Mucosa of gallbladder (tissue), 1 donor: ENCODE data around the gene GGT5. TPM values are rescaled to one million over a fixed set of nuclear protein-coding genes. Genes with fewer than 3 reads are reported as not detected.
A peak's percentile ranks its signal among the peaks of the same experiment; 100 is the strongest.
"Not testable (repeated sequence)": the region's sequence is repeated elsewhere in the genome, so short reads cannot be mapped to it uniquely, and the experiment has no call there.

Experiments
- DNase-seq: peaks from one replicate; pipeline ENCODE4 v3.0.0-alpha.2; 2020; ENCODE audit warnings: low spot score
- total RNA-seq: library from RNA; stranded (reverse); gene quantifications from one replicate; pipeline ENCODE4 v1.2.1, GENCODE V29; 2021
- donor health status: DM: no; HTN: no; CAD: no.

GGT5 gene
- total RNA-seq, 1 donor from 2014 or later, result 21.8 TPM

DNA sequence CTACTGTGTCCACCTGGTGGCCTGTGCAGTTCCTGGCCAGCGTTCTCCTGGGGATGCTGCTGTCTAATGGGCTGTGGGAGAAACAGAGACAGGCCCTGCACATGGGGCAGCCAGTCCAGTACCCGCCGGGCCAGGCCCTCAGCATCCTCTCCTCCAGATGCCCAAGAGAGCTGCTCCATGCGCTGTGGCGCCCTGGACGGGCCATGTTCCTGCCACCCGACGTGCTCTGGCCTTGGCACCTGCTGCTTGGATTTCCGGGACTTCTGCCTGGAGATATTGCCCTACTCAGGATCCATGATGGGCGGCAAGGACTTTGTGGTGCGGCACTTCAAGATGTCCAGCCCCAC lies 62.0 kb downstream of the GGT5 start:
- DNase-seq, result not testable (repeated sequence)

DNA sequence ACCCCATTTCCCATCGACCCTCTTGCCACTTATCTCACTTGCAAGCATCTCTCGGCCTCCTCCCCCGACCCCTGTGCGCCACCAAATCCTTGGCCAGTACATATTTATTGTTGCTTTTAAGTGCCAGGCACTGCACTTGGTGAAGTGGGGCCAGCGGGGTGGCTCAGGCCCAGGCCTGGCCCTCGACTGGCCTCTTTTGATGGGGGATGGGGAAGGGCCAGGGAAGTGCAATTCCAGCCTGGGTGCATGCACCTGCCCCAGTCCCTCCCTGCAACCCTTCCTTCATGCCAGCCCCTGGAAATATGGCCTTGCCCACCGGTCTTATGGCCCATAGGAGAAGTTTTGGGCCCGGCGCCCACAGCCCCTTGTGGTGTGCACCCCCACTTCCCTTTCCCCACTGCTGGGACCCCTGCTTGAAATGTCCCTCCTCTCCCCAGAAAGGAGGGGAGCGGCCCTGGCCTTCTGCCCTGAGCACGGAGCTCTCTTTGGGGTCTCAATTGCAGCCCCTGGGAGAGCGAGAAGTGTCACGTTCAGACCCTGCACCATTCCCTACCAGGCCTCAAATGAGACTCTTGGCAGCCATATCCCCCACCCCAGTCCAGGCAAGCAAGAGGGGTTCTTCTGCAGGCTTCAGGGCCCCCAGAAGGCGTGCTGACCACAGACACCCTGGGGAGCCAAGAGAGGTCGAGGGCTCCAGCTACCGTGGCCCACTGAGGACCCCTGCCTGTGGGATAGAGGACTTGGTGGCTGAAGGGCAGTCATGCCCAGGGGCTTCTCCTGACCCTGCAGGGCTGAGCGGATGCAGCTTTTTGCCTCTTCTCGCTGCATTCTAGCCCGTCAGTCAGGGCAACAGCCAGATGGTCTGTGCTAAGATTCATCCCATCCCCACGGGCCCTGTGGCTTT lies 62.6 kb downstream of the GGT5 start:
- no peak for DNase-seq

DNA sequence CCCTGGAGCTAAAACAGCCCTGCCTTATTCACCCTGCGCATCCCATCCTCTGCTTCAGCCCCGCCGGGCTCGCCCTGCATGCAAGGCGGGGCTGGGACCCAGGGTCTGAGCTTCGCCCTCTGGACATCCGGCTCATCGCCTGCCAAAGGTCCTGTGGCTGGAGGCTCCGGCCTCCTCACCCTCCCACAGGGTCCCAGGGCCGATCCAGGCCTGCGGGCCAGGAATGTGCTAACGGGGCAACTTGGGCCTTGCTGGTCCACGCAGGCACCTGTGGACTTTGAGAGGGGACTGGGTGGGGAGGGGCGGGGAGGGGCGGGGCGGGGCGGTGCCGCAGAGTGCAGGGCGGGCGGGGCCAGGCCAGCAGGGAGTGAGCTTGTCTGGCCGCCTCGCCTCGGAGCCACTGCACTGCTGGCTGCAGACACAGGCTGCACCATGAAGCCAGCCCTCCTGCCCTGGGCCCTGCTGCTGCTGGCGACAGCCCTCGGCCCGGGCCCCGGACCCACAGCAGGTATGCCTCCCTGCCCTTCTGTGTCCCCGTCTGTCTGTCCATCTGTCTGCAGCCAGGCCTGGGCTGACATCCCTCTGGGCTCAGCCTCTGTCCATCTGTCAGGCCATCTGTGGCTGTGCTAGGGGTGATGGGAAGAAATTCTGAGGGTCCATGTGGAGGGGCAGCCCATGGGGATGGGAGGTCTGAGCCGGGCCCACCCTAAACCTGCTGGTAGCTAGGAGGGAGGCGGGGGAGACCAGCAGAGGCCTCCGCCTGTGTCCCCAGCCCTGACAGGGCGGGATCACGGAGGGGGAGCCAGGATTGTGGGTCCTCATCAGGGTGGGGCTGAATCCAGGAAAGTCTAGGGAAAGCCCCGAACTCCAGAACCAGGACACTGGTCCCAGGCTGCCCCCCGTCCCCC lies 63.5 kb downstream of the GGT5 start, which contains the start of gene SUSD2:
Gene SUSD2 (plus strand): TSS at position 400 of the 908 bp plus-strand sequence. CDS start 33 bp downstream, at position 433.
- DNase-seq, result no peak

DNA sequence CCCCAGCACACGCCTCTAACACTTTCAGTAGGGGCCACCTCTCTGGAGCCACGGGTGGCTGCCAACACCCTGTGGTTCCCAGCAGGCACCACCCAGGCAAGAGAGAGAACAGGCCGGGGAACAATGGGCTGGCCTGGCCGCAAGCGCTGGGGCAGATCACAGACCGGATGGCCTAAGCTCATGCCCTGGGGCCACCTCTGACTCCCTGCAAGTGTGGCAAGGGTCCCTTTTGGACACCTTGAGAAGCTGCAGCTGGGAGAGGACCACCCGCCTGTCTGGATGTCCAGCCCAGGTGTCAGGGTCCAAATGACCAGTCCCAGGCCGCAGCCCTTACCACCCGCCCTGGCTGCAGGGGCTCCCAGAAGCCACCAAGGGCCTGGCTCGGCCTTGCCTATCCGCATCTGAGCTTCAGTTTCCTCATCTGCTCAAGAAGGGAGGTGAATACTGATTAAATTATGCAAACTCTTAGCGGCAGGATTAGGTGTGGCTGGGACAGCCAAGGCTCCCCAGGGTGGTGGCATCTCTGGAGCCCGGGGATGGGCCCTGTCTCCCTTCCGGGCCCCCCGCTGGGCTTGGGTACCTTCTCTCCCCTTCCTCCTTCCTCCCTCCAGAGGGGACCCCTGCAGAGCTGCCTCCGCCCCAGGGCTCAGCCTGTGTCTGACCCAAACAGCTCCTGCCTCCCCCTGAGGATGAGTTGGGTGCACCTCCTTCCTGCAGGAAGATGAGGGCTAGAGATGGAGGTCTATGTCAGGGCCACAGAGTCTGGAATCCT lies 64.4 kb downstream of the GGT5 start:
- no peak for DNase-seq

DNA sequence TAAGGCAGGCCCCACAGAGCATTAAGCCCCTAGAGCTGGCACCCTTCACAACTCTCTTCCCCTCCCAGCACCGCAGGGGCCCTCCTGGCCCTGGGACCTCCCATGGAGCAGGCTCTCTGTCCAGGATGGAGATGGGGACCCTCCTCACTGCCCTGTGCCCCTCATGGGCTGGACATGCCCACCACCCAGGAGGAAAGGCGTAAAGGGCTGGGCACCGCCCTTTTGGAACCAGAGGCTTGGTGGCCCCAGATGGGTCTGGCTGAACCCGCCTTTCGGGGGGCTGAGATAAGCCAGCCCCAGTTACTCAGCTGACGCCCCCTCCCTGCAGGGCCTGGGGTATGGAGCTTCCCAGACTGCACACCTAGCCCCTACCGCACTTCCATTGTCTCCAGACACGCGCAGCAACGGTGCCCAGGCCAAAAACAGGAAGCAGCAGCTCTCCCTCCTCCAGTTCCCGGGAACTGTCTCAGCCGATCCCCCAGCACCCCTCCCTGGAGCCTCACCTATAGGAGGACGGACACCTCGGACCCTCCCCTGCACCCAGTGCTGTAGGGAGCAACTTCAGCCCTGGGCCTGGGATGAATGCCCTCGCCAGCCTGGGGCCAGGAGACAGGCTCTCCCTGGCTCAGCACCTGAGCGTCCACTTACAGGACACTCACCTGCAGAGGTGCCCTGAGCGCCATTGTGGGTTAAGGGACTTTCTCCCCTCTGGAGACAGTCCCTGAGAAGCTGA lies 65.2 kb downstream of the GGT5 start:
- no peak for DNase-seq

DNA sequence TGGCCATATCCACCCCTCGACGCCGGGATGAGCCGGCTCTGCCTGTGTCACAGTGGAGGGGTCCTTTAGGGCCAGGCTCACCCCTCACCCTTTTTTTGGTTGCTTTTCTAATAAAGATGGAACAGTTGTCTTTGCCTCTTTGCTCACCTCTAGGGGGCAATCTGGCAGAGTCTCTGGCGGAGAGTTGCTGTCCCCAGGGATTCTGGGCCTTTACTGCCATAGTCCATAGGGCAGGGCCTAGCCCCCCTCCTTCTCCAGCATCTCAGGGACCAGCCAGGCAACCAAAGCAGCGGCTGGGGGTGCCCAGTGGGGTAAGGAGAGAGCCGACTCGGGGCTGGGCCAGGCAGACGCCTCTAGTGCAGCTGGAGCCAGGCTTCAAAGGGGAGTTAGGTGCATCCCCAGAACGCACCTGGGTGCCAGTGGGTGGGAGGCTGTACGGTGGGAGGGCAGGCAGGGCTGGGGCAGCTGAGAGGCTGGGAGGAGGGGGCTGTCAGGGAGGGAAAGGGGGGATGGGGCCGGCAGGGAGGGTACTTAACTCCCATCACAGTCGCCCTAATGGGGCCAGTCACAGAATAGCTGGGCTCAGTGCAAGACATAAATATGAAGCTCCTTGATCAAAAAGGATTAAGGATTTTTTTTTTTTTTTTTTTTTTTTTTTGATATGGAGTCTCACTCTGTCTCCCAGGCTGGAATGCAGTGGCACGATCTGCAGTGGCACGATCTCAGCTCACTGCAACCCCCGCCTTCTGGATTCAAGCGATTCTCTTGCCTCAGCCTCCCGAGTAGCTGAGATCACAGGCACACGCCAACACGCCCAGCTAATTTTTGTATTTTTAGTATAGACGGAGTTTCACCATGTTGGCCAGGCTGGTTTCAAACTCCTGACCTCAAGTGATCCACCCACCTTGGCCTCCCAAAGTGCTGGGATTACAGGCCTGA lies 66.1 kb downstream of the GGT5 start:
- DNase-seq, result no peak

DNA sequence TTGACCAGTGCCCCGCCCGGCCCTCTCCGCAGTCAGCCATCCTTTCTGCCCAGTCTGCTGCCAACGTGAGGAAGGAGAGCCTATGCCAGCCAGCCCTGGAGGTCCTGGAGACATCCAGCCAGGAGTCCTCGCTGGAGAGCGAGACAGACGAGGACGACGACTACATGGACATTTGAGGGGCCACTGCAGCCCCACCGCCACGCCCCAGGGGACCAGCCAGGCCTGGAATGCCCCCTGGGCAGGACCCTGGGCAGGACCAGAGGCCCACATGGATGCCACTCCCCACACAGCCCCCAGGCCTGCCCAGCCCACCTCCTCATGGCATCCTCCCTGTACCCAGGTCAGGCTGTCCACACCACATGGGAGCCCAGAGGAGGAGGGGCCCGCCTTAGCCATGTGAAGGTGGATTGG lies 66.9 kb downstream of the GGT5 start:
- no peak for DNase-seq

DNA sequence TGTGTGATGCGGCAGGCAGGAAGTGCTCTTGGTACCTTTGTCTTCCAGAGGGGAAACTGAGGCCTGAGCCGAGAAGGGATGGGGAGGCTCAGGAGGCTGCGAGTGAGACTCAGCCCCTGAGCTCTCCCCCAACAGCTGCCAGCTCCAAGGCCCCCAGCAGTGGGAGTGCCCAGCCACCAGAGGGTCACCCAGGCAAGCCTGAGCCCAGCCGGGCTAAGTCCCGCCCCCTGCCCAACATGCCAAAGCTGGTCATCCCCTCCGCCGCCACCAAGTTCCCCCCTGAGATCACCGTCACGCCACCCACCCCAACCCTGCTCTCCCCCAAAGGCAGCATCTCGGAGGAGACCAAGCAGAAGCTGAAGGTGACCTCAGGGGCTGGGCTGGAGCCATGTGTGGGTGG lies 67.4 kb downstream of the GGT5 start:
- no peak for DNase-seq

DNA sequence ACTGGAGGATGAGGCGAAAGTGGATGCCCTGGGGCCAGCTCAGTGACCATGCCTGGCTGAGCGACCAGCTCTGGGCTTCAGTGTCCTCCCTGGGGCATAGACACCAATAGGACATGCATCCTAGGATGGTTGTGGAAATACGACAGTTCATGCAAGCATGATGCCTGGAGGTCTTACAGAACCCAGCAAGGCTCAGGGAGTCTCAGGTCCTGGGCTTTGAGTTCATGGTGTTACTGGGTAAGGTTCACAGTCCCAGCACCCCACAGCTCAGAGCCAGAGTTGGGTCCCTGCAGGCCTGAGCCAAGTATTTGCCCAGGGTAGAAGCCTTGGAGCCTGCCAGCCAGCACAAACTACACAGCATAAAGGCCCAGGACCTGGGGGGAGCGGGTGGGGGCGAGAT lies 67.8 kb downstream of the GGT5 start:
- no peak for DNase-seq

DNA sequence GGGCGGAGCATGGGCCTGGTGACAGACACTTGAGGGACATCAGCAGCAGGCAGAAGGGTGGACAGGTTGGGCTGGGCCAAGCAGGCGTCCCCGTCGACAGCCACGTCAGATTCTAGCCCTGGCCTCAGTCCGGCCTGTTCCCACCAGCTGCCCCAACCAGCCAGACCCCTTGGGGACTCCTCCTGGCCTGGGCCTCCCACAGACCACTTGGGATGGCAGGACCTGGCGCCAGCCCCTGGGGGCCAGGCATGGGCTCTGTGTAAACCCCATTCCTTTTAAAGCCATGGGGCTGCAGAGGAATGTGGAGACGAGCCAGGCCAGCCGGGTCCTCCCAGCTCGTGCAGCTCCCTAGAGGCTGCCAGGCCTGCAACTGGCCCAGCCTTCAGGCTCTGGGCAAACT lies 68.3 kb downstream of the GGT5 start:
- DNase-seq, result peak; percentile 28

DNA sequence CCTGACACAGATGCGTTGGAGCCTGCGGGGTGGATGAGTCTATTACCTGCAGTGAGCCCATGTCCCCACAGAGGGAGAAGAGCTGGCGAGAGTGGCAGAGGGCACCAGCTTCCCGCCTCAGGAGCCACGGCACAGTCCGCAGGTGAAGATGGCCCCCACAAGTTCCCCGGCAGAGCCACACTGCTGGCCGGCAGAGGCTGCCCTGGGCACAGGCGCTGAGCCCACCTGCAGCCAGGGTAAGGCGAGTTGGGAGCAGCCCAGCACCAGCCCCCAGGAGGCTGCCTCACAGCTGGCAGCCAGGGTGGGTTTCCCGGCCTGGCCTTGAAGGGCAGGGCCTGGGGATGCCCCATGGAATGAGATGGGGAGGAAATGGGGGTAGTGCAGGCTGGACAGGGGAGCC lies 68.8 kb downstream of the GGT5 start:
- DNase-seq, result no peak

DNA sequence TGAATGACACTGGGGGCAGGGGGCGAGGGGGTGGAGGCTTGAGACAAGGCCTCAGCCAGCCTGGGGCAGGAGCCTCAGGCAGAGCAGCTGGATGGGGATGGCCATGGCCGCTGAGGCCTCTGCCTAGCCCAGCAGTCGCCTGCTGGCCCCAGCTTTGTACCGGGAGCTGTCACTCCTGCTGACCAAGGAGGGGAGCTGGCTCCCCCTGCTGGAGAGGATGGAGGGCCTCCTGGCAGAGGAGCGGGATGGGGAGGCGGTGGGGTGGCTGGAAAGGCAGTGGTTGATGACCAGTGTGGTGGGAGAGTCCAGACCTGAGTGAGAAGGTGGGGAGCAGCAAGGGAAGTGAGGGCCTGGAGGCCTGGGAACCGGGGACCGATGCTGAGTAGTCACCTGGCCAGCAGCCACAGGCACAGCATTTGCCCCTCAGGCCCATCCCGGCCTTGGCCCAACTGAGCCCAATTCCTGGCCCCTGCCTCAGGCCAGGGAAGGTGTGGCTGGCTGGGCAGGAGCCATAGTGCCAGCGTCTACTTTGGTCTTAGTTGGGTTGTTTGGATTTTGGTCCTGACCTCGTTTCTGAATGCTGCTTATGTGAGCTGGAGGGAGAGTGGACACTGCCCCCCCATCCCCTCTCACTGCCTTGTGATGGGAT lies 69.6 kb downstream of the GGT5 start:
- peak; percentile 77 for DNase-seq

DNA sequence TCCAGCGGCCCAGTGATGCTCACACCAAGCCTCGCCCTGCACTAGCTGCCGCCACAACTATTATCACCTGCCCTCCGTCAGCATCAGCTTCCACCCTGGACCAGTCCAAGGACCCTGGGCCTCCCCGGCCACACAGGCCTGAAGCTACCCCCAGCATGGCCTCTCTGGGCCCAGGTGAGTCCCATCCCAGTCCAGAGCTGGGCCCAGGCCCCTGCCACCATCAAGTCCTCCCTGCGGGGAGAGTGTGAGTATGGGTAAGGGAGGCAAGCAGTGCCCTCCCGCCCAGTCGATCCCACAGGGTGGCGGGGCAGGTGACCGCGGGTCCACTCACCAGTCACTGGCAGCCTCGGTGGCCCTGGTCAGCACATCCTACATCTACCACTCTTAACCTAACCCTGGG lies 73.1 kb downstream of the GGT5 start:
- DNase-seq, result no peak

DNA sequence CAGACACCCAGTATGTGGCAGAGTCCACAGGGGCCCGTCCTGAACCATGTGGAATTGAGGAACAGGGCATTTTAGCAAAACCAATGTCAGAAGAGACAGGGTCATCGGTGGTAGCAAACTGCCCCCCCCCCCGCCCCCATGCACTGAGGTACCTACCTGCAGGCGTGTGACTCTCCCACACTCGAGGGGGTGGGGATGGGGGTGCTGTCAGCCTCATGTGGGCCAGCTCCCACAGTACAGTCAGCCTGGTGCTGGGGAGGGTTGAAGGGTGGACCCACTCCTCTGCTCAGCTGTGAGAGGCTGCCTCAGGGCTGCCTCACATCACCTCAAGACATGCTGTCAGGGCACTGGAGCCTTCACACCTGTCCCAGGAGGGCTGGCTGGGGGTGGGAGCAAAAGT lies 74.2 kb downstream of the GGT5 start:
- no peak for DNase-seq

DNA sequence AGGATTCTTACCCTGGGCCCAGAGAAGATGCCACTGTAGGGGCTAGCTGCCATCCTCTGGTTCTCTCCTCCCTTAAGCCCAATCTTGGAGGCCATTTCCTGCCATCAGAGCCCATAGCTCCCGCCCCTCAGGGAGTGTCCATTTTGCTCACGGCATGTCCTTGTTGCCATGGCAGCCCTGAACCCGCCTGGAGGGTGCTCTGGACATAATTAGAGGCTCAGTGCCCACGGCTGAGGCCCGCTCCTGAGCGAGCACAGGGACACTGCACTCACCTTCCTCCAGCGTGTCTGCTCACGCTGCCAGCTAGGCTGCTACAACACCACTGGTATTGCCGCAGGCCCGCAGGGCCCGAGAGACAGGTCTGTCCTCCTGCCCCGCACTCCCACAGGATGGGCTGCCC lies 74.7 kb downstream of the GGT5 start:
- no peak for DNase-seq
